ENCODE results near the gene PGBD5. TPM values are rescaled to one million over a fixed set of nuclear protein-coding genes. Genes with fewer than 3 reads are reported as not detected.

Gene PGBD5
- total RNA-seq, 1 experiment from 2014 or later = 37.8 TPM

DNA sequence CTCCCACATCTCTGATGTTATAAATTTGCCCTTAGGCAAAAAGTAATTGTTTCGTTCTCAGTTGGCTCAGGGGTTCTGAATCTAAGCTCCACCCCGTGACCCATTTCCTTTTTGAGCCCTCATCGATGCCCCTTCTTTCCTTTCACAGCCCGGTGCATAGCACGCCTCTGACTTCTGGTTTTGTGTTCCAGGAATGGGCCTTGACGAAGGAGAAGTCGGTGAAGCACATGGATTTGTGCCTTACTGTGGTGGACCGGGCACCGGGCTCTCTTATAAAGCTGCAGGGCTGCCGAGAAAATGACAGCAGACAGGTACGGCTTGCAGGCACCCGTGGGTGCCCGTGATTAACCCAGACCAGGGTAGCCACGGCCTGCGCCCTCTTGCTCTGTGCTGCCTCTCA, 151.9 kb downstream of the PGBD5 start:
- no peaks in the 10 kb centered on the region for H3K9me3 Mint-ChIP-seq (ENCODE audit: low read depth, unreplicated experiment)
- BruUV-seq (replicated peaks) = no TSS peak
- H3K4me1 Mint-ChIP-seq (ENCODE audit: low read depth, unreplicated experiment) = no peaks in the 10 kb centered on the region
- intact Hi-C loops (cut with micrococcal nuclease; ENCODE audit: unreplicated experiment) = loop anchor here (5.0 kb wide), 1 partner anchor 612 kb away; no protein-coding TSS in a partner anchor
- H3K36me3 Mint-ChIP-seq (ENCODE audit: insufficient read depth, unreplicated experiment) = peaks cover 8% of the 10 kb centered on the region
- CTCF ChIA-PET = no interaction called here
- H3K27ac Mint-ChIP-seq (ENCODE audit: unreplicated experiment) = no peak overlapping the region
- no peak overlapping the region for H3K4me3 Mint-ChIP-seq (ENCODE audit: low read depth, unreplicated experiment)
- no peak for DNase-seq
- no peak for TF ChIP-seq CTCF (IDR thresholded peaks at IDR 0.05; ENCODE audit: unreplicated experiment)
- H3K27me3 Mint-ChIP-seq (ENCODE audit: unreplicated experiment) = no peaks in the 10 kb centered on the region

DNA sequence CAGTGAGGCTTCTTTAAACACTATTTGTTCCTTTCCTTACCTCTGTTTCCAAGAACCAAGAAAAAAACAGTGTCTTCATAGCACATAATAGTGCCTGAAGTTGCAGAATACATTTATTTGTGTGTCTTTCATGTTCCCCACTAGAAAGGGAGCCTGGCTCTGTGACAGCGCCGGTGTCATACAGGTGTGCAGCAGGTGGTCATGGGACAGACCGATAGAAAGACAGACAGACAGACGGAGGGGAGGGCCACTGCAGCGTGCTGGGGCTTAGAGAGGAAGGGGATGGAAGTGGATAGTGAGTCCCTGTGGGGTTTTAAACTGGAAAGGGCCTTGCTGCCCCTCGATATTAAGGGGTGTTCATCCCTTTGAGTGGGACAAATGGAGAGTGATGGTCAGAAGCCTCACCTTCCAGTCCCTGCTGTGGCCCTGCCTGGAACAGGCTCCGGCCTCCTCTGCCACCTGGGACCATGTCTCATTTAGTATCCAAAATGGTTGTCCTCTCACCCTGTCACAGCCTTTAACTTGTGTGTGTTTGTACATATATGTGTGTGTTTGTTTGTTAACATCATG, 152.9 kb downstream of the PGBD5 start:
- CTCF ChIA-PET = no interaction called here
- peaks cover 12% of the 10 kb centered on the region for H3K36me3 Mint-ChIP-seq (ENCODE audit: insufficient read depth, unreplicated experiment)
- no peak overlapping the region for H3K4me3 Mint-ChIP-seq (ENCODE audit: low read depth, unreplicated experiment)
- H3K27ac Mint-ChIP-seq (ENCODE audit: unreplicated experiment) = no peak overlapping the region
- H3K9me3 Mint-ChIP-seq (ENCODE audit: low read depth, unreplicated experiment) = no peaks in the 10 kb centered on the region
- no peak for DNase-seq
- H3K27me3 Mint-ChIP-seq (ENCODE audit: unreplicated experiment) = no peaks in the 10 kb centered on the region
- H3K4me1 Mint-ChIP-seq (ENCODE audit: low read depth, unreplicated experiment) = no peaks in the 10 kb centered on the region
- intact Hi-C loops (cut with micrococcal nuclease; ENCODE audit: unreplicated experiment) = loop anchor here (5.0 kb wide), 1 partner anchor 611 kb away; no protein-coding TSS in a partner anchor
- no peak for TF ChIP-seq CTCF (IDR thresholded peaks at IDR 0.05; ENCODE audit: unreplicated experiment)
- no TSS peak for BruUV-seq (replicated peaks)

DNA sequence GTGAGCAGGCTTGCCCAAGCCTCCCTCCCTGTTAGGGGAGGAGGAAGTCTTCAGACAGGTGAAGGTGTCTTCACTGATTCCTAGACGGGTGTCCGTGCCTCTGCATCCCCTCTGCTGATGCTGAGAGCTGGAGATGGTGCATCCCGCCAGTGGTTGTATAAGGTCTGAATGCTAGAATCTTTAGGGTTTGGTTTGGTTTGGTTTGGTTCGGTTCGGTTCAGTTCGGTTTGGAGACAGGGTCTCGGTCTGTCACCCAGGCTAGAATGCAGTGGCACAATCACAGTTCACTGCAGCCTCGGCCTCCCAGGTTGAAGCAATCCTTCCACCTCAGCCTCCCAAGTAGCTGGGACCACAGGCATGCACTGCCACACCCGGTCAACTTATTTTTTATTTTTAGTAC, 153.6 kb downstream of the PGBD5 start:
- Mint-ChIP-seq H3K9me3 (ENCODE audit: low read depth, unreplicated experiment) (no peaks in the 10 kb centered on the region), H3K4me3 (ENCODE audit: low read depth, unreplicated experiment) (no peak overlapping the region), H3K36me3 (ENCODE audit: insufficient read depth, unreplicated experiment) (peaks cover 13% of the 10 kb centered on the region), H3K4me1 (ENCODE audit: low read depth, unreplicated experiment) (no peaks in the 10 kb centered on the region), H3K27me3 (ENCODE audit: unreplicated experiment) (no peaks in the 10 kb centered on the region), H3K27ac (ENCODE audit: unreplicated experiment) (no peak overlapping the region)
- BruUV-seq (replicated peaks) = no TSS peak
- no peak for DNase-seq
- CTCF ChIA-PET = no interaction called here
- intact Hi-C loops (cut with micrococcal nuclease; ENCODE audit: unreplicated experiment) = loop anchor here (5.0 kb wide), 1 partner anchor 610 kb away; no protein-coding TSS in a partner anchor
- no peak for TF ChIP-seq CTCF (IDR thresholded peaks at IDR 0.05; ENCODE audit: unreplicated experiment)

- intact Hi-C loops (cut with micrococcal nuclease; ENCODE audit: unreplicated experiment) = loop anchor here (5.0 kb wide), 1 partner anchor 609 kb away; no protein-coding TSS in a partner anchor
- H3K9me3 Mint-ChIP-seq (ENCODE audit: low read depth, unreplicated experiment) = no peaks in the 10 kb centered on the region
- no peak for DNase-seq
- H3K27ac Mint-ChIP-seq (ENCODE audit: unreplicated experiment) = no peak overlapping the region
- no peaks in the 10 kb centered on the region for H3K4me1 Mint-ChIP-seq (ENCODE audit: low read depth, unreplicated experiment)
- peaks cover 15% of the 10 kb centered on the region for H3K36me3 Mint-ChIP-seq (ENCODE audit: insufficient read depth, unreplicated experiment)
- no peak for TF ChIP-seq CTCF (IDR thresholded peaks at IDR 0.05; ENCODE audit: unreplicated experiment)
- CTCF ChIA-PET = no interaction called here
- no TSS peak for BruUV-seq (replicated peaks)
- H3K4me3 Mint-ChIP-seq (ENCODE audit: low read depth, unreplicated experiment) = no peak overlapping the region
- H3K27me3 Mint-ChIP-seq (ENCODE audit: unreplicated experiment) = no peaks in the 10 kb centered on the region
Measured at GRCh38 chr1:230271300-230272035, 154.7 kb downstream of the PGBD5 start.
